Measurements from ENCODE around the gene DNAH1.

DNA sequence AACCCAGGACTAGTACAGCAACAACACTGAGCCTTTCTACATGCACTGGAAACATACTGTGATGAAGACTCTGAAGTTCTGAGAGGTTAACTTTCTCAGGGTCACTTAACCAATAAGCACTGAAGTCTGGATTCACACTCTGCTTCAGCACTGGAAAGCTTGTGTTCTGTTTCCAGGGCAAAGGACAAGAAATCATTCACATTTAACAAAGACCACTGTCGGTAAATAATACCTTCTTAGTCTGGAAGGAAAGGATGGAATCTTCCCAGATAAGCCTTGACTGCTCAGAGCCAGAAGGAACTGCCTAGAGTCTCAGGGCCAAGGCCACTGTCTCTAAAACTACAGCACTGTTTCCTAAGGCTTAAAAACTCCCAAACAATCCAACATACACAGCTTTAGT is 32.8 kb upstream of the DNAH1 start:
- TF ChIP-seq, protein P1, sequence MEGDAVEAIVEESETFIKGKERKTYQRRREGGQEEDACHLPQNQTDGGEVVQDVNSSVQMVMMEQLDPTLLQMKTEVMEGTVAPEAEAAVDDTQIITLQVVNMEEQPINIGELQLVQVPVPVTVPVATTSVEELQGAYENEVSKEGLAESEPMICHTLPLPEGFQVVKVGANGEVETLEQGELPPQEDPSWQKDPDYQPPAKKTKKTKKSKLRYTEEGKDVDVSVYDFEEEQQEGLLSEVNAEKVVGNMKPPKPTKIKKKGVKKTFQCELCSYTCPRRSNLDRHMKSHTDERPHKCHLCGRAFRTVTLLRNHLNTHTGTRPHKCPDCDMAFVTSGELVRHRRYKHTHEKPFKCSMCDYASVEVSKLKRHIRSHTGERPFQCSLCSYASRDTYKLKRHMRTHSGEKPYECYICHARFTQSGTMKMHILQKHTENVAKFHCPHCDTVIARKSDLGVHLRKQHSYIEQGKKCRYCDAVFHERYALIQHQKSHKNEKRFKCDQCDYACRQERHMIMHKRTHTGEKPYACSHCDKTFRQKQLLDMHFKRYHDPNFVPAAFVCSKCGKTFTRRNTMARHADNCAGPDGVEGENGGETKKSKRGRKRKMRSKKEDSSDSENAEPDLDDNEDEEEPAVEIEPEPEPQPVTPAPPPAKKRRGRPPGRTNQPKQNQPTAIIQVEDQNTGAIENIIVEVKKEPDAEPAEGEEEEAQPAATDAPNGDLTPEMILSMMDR (conservative IDR thresholded peaks at IDR 0.05), result no peak
- TF ChIP-seq EZH2 (IDR thresholded peaks at IDR 0.05; ENCODE audit: low read depth), result no peak

All from PC-9 (cell line).